HG03045 (cell line): ENCODE results near the gene F10.
"Not testable (repeated sequence)": the region's sequence is repeated elsewhere in the genome, so short reads cannot be mapped to it uniquely, and the experiment has no call there.

Source experiments
- ATAC-seq: cut with Tn5 transposase; IDR thresholded peaks from one replicate; pipeline ENCODE4 v1.9.1; 2021; ENCODE audit warnings: mild to moderate bottlenecking, moderate library complexity; ENCODE audit not compliant: unreplicated experiment

Gene F10

DNA sequence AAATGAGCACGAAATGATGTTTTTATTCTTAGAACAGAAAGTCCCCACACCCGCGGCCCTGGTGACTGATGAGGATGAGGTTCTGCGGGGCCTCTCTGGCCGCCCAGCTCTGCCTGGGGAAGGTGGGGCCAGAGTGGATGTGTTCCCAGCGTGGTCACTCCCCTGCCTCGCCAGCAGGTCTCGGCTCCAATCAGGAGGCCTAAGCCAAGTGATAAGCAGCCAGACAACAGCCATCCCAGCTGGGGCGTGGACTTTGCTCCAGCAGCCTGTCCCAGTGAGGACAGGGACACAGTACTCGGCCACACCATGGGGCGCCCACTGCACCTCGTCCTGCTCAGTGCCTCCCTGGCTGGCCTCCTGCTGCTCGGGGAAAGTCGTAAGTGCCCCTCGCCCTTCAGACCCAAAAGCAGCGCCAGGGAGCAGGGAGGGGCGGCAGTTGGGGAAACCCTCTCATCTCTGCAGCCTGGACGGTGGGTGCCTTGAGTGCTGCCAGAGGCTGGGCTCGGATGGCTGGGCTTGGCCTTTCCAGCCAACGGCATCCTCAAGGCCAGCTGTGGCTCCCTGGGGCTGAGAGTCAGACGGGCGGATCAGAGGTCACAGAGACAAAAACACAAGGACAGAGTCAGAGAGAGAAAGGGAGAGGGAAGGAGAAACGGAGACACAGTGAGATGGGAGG lies at the start of gene F10:
Gene F10, plus strand, starts transcription at position 250 of the 676 bp plus-strand sequence. Its CDS starts 57 bp downstream, at position 307.
- ATAC-seq = no peak

- no peak for ATAC-seq
Measured at GRCh38 chr13:113073942-113074341, 48.7 kb upstream of the F10 start.

- ATAC-seq = no peak
Measured at GRCh38 chr13:113074401-113074800, 48.2 kb upstream of the F10 start.

DNA sequence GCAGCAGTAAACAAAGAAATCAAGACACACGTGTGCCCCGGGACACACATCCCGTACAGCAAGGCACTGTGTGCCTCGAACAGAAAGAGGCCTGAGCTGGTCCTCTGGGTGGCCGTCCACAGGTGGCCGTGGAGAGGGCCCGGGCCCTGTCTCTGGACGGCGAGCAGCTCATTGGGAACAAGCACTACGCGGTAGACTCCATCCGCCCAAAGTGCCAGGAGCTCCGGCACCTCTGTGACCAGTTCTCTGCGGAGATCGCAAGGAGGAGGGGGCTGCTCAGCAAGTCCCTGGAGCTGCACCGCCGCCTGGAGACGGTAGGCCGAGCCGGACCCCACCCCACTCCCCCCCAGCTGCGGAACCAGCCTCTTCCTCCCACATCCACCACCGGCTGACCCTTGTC lies 47.7 kb upstream of the F10 start:
- no peak for ATAC-seq

- no peak for ATAC-seq
Measured at GRCh38 chr13:113075711-113076110, 46.9 kb upstream of the F10 start.

- no peak for ATAC-seq
Measured at GRCh38 chr13:113076681-113077401, 45.8 kb upstream of the F10 start.

- no peak for ATAC-seq
Measured at GRCh38 chr13:113077566-113077952, 45.0 kb upstream of the F10 start.

- ATAC-seq = no peak
Measured at GRCh38 chr13:113077953-113078901, 44.4 kb upstream of the F10 start.

DNA sequence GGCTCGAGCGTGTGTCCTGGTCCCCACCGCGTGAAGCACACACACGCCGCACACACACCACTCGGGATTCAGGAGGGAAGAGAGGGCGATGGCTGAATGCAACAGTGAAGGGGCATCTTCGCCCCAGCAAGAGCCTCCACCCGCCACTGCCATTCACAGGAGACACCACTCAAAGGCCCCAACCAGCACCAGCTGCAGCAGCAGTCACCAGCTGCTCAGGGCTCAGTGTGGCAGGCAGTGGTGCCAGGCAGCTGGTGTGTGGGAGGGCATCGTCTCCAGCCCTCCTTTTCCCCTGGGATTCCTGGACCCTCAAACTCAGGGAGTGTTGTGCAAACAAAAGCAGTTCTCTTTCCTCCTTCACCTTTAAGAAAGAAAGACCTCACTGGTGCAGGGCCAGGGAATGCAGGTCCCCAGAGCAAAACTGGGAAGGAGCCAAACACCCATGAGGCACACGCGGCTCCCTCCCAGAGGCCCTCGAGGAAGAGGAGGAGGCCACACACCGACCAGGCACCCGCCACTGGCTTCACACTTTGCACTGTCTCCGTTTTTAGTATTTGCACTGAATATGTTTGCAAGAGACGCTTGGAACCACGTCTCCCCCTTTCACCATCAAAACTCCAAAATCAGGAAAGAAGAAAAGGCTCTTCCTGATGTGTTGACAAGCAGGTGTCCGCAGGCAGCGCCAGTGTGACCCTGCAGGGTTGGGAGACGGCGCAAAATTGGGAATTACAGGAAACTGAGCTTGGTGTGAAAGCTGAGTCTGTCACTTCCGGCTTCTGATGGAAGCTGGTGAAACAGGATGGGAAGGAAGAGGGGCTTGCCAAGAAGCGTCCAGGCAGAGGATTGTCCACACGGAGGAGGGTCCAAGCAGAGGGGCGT lies 43.5 kb upstream of the F10 start:
- ATAC-seq = no peak

DNA sequence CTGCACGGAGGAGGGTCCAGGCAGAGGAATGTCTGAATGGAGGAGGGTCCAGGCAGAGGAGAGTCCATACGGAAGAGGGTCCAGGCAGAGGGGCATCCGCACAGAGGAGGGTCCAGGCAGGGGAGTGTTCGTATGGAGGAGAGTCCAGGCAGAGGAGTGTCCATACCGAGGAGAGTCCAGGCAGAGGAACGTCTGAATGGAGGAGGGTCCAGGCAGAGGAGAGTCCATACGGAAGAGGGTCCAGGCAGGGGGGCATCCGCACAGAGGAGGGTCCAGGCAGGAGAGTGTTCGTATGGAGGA lies 42.9 kb upstream of the F10 start:
- ATAC-seq = not testable (repeated sequence)

- ATAC-seq = no peak
Measured at GRCh38 chr13:113080361-113080831, 42.2 kb upstream of the F10 start.

GRCh38 chr13:113080901-113081521 lies 41.6 kb upstream of the F10 start:
- no peak for ATAC-seq

DNA sequence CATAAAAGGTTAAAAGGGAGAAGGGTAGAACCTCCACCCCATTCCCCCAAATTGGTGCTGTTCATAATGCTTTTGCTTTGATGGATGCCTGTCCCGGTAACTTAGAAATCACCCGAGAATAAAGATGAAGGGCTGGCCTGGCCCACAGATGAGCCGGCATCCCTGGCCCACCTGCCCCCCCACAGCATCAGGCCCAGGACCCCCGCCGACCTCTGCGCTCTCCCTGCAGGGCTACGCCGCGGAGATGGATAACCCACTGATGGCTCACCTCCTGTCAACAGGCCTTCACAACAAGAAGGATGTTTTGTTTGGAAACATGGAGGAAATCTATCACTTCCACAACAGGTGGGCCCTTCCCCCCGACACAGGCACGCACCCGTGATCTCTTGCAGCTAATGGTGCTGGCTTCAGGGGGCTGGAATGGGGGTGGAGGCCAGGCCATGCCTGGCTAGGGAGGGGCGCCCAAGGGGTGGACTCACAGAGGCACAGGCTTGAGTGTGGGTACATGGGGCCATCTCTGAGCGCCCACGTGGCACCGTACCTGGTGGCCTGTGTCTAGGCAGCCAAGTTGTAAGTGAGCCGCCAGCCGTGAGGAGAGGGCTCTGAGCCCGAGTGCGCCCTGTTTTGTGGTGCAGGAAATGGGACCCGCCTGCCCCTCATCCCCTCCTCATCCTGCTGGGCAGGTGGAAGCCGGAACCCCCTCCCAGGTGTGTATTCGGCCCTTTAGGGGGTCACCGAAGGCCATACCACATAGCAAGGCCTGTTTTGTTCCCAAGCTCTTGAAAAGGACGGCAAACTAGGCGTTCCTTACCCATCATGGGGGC lies 40.2 kb upstream of the F10 start:
- no peak for ATAC-seq

DNA sequence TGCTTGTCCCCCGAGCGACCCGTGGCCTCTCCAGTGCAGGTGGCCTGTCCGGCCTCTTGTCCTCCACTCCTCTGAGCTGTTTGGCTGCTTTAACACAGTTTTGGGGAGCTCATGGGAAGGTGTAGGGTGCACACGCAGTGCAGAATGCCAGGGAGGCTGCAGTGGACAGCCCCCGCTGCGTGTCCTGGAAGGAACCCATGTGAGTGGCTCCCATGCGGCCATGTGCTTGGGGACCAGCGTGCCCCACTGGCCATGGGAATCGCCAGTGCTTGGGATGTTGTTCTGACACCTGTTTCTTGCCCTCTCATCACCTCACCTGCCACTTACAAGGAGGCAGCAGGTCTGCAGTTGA lies 39.6 kb upstream of the F10 start:
- ATAC-seq = no peak

DNA sequence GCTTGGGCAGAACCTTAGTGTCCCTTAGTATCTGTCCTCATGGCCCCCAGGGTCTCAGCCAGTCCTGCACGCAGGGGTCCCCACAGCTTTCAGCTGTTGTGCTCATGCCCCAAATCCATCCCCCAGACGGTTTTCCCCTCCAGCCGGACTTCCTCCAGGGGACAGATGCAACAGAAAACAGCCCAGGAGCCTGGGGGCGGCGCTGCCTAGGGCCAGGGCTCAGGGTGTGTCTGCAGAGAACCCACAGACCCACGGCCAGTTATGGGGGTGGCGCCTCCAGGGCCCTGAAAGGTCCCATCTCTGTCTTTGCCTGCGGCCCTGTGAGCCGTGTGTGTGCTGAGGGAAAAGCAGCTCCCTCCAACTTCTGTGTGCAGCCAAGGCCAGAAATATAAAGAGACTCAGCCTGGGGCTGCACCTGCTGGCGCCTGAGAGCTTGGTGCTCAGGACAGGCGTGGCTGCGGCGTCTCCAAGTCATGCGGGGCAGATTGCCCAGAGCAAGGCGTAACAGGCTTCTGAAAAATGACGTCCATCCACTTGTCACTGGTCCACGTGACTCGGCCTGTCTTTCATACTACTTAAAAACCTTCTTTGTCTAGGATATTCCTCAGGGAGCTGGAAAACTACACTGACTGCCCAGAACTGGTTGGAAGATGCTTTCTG lies 39.1 kb upstream of the F10 start:
- no peak for ATAC-seq

GRCh38 chr13:113084094-113084942 lies 38.3 kb upstream of the F10 start:
- no peak for ATAC-seq

DNA sequence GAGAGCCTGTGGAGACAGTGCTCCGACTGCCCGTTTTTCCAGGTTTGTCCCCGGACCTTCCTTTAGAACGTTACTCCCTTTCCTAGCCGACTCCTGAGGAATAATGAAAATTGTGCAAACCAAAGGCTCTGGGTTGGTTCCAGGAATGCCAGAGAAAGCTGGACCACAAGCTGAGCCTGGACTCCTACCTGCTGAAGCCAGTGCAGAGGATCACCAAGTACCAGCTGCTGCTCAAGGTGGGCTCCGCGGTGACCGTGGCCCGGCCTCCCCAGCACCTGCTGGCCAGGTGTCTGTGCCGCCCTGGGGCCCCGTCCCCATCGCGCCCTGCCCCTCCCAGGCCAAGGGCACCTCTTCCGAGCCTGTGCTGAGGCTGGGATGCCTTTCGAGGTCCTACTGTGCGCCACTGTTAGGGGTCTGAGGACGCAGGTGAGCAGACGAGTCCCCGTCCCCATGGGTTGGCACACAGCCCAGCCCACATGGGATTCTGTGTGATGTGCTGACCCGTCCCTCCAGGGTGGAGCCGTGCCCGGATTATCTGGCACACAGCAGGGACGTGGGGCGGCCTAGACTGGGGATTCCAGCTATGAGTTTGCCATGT lies 37.6 kb upstream of the F10 start:
- no peak for ATAC-seq
